Stimulated activated CD4-positive, alpha-beta T cell treated with anti-CD3 and anti-CD28 coated beads, Interleukin-15, amount 100 ng/mL, for 48 hours (primary cell): ENCODE measurements around the gene KIF7.
A peak's percentile ranks its signal among the peaks of the same experiment; 100 is the strongest.

Experiments used
- DNase-seq, 2 donors: peaks; one replicate each; pipeline ENCODE4 v3.0.0-alpha.2; 2020; ENCODE audit warnings: low read depth in 2 of 2

Gene KIF7

GRCh38 chr15:89649013-89649625, 6.1 kb downstream of the KIF7 start:
- DNase-seq = no peak

DNA sequence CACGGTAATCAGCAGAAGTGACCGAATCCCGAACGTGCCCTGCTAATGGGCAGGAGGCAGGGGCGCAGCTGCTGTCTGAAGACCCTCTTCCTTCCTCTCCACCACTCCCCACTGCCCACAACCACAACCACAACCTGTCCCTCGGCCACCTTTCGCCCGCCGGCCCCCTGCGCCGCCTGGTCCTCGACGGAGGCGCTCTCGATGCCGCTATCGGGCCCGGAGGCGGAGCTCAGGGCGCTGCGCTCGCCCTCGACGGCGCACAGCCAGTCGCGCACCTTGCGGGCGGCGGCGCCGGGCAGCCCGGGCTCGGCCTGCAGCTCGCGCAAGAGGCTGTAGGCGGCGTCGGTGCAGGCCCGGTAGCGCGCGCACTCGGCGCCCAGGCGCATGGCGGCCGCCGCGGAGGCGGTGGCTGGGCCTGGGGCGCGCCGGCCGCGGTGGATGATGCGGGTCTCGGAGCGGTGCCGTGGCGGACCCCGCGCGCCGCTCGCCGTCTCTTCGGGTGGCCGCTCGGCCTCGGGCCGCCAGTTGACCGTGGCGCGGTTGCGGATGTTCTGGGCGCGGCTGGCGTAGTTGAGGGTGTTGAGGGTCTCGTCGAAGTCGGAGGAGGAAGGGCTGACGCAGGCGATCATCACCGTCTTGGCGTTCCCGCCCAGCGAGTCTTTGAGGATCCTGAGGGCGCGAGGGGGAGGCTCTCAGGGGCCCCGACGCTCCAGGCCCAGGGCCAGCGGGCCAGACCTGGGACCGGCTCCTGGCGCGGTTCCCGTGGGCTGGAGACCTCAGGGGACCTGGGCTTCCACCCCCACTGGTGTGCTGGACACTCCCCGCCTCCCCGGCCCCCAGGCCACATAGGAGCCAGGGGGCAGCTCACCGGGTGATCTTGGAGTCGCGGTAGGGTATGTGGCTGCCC, 6.9 kb downstream of the KIF7 start:
- no peak for DNase-seq

- DNase-seq = peak; percentile 43 to 65
Observed at GRCh38 chr15:89647191-89647851, 7.9 kb downstream of the KIF7 start.

- no peak for DNase-seq
Observed at GRCh38 chr15:89646416-89647141, 8.7 kb downstream of the KIF7 start.

GRCh38 chr15:89645680-89646079, 9.6 kb downstream of the KIF7 start:
- no peak for DNase-seq

GRCh38 chr15:89642106-89642505, 13.2 kb downstream of the KIF7 start:
- no peak for DNase-seq

GRCh38 chr15:89641053-89641452, 14.2 kb downstream of the KIF7 start:
- no peak for DNase-seq

- no peak for DNase-seq
Observed at GRCh38 chr15:89640245-89640644, 15.0 kb downstream of the KIF7 start.

DNA sequence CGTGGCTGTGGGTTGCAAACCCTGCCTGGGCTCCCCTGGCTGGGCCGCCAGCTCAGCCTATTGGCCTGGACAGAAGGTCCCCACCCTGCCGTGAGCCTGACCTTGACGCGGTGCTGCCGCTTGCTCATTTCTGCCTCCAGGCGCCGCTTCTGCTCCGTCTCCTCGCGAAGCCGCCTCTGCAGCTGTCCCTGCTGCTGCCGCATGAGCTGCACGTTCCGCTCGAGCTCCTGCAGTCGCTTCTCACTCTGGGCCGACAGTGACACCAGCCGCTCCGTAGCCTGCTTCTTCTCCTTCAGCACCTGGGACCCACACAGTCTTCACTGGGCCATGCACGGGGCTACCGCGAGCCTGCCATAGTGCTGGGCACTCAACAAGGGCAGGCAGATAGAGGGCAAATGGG, 21.7 kb downstream of the KIF7 start:
- no peak for DNase-seq

DNA sequence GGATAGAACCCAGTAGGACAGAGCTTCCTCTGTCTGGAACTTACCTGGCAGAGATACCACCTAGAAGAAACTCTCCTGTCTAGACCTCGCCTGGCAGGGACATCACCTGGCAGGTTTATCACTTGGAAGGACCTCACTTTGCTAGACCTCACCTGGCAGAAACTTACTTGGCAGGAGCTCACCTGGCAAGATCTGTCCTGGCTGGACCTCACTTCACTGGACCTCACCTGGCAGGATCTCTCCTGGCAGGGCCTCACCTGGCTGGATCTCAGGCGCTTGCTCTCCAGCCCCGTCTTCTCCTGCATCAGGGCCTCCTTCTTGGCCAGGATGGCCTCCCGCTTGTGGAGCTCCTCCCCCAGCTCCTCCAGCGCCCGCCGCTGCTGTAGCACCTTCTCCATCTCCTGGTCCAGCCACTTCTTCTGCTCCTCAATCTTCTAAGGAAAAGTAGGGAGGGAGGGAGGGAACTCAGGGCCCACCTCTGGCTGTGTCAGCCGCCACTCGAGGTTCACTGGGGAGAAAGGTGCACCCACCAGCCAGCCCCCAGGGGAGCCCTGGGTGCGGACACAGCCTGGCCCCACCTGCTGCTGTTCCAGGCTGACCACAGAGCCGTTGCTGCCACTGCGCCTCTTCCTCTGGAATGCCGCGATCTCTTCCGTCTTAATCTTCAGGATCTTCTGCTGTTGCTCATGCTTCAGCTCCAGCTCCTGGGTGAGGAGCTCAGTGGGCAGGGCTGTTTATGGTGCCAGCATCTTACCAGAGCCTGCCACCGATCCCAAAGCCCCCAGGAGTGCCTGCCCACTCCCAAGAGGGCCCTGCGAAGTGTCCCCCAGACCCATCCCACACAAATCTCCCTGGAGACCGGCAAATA, 22.5 kb downstream of the KIF7 start:
- no peak for DNase-seq

DNA sequence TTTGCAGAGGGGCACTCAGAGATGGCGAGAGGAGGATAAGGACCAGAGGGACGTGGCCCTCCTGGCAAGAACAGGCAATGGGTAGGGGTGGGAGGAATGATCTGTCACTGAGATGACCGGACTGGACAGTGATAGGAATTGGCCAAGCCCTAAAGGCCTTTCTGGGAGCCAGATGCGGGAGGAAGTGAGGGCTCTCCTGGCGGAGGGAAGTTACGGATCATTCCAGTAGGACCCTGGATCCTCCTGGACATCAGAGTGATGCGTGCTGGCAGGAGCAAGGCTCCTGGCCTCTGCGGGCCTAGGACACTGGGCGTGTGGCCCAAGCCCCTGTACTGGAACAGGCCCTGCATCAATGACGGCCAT, 23.4 kb downstream of the KIF7 start:
- DNase-seq = no peak

DNA sequence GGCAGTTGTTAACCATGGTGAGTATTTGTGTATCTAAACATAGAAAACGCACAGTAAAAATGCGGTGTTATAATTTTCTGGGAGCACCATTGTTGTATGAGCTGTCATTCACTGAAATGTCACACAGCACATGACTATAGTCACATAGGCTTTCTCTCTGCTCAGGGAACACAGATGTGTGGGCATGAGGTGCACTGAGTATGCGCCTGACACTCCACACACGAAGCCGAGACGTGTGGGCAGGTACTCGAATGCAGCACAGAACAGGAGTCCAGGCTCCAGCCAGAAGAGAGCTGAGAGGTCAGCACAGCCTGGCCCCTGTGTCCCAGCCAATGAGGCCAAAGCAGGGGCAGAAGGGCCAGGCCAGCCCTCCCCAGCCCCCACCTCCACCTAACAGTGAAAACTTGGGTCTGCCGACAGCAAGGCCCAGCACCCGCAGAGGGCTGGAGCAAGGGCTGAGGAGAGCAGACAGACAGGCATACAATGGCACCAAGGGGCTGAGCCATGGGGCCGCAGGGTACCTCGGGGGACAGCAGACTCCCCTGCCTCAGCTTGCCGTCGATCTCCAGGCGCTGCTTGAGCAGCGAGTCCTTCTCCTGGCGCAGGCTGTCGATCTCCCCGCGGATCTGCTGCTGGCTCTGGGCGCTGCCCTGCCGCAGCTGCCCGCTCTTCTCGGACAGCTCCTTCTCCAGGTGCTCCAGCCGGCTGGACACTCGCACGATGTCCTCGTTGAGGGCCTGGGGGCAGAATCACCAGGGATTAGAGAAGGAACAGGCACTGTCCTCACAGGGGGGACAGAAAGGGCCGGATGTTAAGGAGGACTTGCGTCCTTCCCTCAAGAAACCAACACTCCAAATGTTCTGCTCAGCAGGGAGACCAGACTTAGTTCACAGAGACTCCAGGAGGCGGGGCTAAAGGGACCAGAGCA, 24.0 kb downstream of the KIF7 start:
- DNase-seq = no peak

DNA sequence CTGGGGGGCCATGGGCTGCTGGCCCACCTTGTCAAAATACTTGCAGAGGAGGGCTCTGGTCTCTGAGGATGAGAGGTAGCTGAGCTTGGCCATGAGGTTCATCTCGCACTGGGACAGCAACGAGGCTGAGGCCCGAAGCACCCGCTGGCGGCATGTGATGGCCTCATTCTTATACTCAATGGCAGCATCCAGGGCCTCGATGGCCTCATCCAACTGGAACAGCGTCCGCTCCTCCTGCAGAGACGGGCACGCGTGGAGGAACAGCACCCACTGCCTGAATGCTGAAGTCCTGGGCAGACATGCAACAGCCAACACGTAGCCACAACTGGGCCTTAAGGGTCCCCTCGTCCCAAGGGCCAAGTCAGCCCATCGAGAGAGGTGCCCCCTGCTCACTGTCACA, 25.0 kb downstream of the KIF7 start:
- DNase-seq = no peak

- DNase-seq = no peak
Observed at GRCh38 chr15:89629829-89630228, 25.4 kb downstream of the KIF7 start.

DNA sequence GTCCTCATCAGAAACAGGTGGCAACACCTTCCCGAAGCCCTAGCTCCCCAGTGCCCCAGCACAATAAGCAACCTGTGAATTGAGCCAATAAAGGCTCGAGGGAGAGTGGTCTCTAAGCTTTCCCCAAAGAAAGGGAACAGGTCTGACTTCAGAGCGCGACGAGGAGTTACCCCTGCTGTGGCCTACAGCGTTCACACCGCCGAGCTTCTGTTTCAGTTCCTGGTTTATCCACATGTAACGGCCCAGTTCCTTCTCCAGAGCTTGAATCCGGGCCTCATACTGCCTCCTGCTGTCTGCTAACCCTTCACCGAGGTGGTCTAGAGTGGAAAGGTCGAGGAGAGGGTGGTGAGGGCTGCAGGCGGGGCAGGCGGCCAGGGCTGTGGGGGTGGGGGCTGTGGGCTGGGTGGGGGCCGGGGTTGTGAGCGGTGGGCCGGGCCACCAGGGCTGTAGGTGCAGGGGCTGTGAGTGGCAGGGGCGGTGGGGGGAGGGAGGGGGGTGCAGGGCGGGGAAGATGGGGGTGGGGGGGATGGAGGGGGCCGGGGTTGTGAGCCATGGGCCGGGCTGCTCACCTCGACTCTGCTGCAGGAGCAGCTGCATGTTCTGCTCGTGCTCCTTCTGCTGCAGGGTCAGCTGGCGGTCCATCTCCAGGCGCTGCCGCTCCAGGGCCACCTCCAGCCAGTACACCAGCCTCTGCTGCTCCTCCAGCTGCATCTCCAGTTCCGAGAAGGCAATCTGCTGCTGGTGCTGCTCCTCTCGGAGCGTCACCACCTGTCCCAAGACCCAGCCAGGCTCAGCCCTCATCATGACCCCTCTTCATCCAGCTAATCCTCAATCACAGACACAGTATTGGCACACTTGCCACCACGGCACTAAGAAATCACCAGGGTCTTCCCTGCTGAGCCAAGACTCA, 26.2 kb downstream of the KIF7 start:
- no peak for DNase-seq

GRCh38 chr15:89628301-89628700, 27.0 kb downstream of the KIF7 start:
- no peak for DNase-seq

DNA sequence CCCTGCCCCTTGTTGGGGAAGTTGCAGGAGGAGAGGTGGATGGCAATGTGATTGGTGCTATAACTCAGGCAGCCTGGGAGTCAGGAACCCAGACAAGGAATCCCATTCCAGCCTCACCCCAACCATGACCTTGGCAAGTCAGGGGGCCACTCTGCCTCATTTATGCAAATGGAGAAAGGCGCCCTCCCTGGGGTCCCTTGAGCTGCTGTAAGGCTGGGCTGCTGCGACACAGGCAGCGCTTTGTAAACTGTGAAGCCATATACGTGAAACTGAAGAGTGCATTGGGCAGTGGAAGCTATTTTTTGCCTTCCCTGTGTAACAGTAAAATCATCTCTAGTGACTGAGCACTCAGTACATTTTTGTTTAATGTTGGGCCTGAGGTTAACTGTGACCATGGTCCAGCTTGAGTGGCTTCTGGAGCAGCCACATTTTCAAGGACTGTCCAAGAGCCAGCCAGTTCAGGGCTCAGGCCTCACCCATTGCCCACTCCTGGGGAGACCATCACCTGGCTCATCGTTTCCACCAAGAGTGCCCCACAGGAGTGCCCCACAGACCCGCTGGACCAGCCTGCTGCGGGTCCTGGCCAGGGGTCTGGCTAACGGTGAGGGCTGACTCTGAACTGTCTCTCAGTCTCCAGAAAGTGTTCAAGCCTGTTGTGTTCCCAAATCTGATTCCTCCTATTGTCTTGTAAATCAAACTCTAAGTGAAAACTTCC, 27.9 kb downstream of the KIF7 start:
- no peak for DNase-seq

- no peak for DNase-seq
Observed at GRCh38 chr15:89625716-89626115, 29.6 kb downstream of the KIF7 start.
